Epithelial cell of proximal tubule (primary cell): ENCODE results near the gene RAI14. TPM values are rescaled to one million over a fixed set of nuclear protein-coding genes. Genes with fewer than 3 reads are reported as not detected.

Source experiments
- DNase-seq: peaks from one replicate; pipeline ENCODE4 v3.0.0-alpha.2; 2011; ENCODE audit warnings: low read depth
- H3K4me3 ChIP-seq: 2 replicates; pipeline ENCODE4 v1.5.1; 2011; ENCODE audit warnings: low read depth, mild to moderate bottlenecking, low read length
- total RNA-seq: library from RNA; depleted of rRNA; stranded (reverse); fragments of >200 nt; gene quantifications from 2 replicates; pipeline ENCODE4 v1.2.3, GENCODE V29; 2015
- TF ChIP-seq, protein P1 (sequence below): conservative IDR thresholded peaks from 2 replicates; pipeline ENCODE4 v1.5.1; 2012; ENCODE audit warnings: low read depth, mild to moderate bottlenecking, low read length

RAI14 gene
- total RNA-seq, 1 donor from 2014 or later, result 139 TPM

DNA sequence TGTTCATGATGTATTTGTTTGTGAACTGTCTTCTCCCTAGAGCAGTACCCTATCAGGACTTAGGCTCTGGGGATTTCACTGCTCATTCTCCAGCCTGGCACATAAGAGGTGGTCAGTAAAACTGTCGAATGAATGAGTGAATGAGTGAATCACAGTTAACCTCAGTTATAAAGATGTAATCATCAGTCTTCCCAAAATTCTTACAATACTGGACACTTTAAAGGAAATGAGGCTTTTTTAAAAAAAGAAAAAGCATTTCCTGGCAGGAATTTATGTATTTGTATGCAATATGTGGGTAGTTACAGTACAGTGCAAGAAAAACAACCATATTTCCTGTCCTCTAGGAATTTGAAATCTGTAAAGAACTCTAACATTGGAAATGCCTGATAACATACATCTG, 59.6 kb downstream of the RAI14 start:
- DNase-seq, result no peak
- TF ChIP-seq, protein P1, sequence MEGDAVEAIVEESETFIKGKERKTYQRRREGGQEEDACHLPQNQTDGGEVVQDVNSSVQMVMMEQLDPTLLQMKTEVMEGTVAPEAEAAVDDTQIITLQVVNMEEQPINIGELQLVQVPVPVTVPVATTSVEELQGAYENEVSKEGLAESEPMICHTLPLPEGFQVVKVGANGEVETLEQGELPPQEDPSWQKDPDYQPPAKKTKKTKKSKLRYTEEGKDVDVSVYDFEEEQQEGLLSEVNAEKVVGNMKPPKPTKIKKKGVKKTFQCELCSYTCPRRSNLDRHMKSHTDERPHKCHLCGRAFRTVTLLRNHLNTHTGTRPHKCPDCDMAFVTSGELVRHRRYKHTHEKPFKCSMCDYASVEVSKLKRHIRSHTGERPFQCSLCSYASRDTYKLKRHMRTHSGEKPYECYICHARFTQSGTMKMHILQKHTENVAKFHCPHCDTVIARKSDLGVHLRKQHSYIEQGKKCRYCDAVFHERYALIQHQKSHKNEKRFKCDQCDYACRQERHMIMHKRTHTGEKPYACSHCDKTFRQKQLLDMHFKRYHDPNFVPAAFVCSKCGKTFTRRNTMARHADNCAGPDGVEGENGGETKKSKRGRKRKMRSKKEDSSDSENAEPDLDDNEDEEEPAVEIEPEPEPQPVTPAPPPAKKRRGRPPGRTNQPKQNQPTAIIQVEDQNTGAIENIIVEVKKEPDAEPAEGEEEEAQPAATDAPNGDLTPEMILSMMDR, result no peak
- no peak overlapping the region for H3K4me3 ChIP-seq

DNA sequence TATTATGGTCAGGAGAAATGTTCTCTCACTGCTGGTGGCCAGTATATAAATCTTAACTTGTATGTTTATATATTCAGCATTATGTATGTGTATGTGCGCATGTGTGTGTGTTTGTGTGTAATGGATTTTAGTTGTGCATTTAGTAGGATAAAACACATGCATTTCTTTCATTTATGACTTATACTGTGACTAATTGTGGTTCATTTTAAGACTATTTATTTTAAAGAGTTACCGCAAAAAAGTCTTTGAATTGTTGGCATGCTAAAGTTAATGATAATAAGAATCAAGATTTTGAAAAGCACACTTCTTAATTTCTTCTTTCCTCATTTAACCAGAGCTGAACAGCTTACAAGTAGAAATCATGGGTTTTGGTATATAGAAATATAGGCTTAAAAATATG, 60.9 kb downstream of the RAI14 start:
- peak; percentile 52 for DNase-seq
- H3K4me3 ChIP-seq, result no peak overlapping the region
- TF ChIP-seq, protein P1, result no peak

DNA sequence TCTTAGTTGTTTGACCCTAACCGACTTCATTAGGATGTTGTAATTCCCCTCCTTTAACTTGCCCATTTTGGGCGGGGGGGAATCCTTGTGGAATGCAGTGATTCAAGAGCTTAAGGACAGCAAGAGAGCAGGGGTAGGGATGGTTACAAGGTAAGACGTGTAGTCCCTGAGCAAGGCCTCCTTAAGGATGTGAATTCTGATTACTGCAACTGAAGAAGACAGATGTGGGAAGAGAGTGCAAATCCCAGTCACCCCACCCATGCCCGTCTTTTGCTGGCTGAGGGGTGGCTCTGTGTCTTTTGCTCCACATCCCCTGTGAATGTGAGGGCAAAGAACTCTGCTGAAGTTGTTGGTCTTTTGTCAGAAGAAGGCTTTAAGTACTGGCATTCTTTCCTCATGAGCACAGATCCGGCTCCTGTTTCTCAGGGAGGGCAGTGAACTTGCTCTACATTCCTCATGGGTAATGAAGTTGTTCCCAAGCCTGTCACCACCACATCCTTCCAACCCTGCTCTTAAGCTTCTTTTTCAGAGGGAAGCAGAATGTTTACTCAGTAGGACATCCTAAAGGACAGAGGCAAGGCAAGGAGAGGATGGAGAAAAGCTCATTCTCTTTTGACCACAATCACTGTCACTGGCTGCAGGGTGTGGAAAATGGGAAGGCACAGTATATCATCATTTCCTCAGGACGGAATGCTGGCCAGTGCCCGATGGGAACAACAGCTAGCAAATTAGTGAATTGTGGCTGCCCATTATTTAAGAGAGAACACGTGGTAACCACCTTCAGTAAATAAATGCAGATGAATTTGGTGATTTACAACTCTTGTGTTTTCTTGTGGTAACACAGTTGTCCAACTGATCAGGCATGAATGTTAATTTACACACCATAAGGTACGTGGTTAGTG, 61.5 kb downstream of the RAI14 start:
- no peak overlapping the region for H3K4me3 ChIP-seq
- peak; percentile 100 for DNase-seq
- TF ChIP-seq, protein P1, result no peak

DNA sequence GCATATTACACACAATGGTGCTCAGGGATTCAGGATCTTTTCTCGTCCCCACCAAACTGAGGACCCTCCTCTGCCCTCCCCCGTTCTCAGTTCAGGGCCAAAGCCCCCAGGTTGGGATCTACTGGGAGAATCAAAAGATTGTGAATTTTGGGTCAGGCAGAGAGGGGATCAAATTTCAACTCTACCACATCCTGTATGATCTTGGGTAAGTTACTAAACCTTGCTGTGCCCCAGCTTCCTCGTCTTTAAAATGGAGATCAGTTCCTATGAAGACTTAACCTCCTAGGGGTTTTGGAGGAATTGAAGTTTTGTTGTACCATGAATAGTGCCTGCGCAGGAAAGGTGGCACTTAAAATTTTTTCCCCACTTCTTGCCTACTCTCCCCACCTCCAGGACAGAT, 62.4 kb downstream of the RAI14 start:
- H3K4me3 ChIP-seq, result no peak overlapping the region
- DNase-seq, result no peak
- TF ChIP-seq, protein P1, result no peak

DNA sequence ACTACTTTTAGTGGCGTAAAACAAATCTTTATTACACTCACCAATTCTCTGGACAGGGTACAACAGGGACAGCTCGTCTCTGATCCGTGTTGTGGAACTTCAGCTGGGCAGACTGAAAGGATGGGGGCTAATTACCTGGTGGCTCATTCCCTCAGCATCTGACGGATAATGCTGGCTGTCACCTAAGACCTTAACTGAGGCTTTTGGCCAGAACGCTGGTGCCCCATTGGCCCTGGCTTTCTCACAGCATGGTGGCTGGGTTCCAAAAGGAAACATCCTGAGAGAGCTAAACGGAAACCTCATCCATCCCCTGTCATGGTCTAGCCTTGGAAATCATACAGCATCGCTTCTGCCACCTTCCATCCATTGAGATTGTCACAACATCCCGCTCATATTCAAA, 62.9 kb downstream of the RAI14 start:
- no peak overlapping the region for H3K4me3 ChIP-seq
- DNase-seq, result no peak
- TF ChIP-seq, protein P1, result no peak

DNA sequence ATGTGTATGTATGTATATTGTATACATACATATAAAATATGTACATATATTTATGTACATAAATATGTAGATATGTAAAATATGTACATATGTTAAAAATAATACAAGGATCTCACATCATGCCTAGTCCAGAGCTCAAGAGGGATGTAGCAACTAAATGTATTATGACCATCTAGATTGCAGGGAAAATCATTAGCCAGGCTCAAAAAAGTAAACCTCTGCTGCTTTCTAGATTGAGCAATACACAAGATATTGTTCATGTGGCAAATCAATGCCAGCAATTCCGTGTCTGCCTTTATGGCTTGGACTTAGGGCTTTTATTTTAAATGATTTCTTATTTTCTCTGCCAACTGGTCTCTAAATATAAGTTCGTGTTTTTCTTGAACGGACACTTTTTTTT, 65.2 kb downstream of the RAI14 start:
- H3K4me3 ChIP-seq, result no peak overlapping the region
- TF ChIP-seq, protein P1, result no peak
- DNase-seq, result peak; percentile 66

DNA sequence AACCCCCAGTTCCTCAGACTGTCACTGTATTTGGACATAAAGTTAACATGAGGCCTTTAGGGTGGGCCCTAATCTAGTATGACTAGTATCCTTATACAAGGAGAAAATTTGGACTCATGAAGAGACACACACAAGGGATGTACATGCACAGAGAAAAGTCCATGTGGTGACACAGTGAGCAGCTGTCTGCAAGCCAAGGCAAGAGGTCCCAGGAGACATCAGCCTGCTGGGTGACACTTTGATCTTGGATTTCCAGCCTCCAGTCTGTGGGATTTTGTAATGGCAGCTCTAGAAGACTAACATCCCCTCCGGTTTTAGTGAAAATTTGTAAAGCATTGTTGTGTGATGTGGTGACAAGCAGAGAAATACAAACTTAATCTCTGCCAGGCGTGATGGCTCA, 66.1 kb downstream of the RAI14 start:
- TF ChIP-seq, protein P1, result no peak
- no peak for DNase-seq
- no peak overlapping the region for H3K4me3 ChIP-seq
